HG02642 (cell line): ENCODE measurements around the gene TM2D1.
A peak's percentile ranks its signal among the peaks of the same experiment; 100 is the strongest.
"Not testable (repeated sequence)": the region's sequence is repeated elsewhere in the genome, so short reads cannot be mapped to it uniquely, and the experiment has no call there.

Experiments used
- ATAC-seq: cut with Tn5 transposase; IDR thresholded peaks from one replicate; pipeline ENCODE4 v1.9.1; 2021; ENCODE audit warnings: mild to moderate bottlenecking; ENCODE audit not compliant: unreplicated experiment, poor library complexity

The TM2D1 gene

GRCh38 chr1:61724813-61725694, at the start of gene TM2D1:
TSS of gene TM2D1 (minus strand) at chr1:61725141. CDS start at chr1:61725120, 21 bp downstream.
- peak; percentile 100 for ATAC-seq

- ATAC-seq = no peak
Observed at GRCh38 chr1:61770131-61770530, 45.2 kb upstream of the TM2D1 start.

GRCh38 chr1:61757950-61758349, 33.0 kb upstream of the TM2D1 start:
- ATAC-seq = no peak

GRCh38 chr1:61756773-61757172, 31.8 kb upstream of the TM2D1 start:
- no peak for ATAC-seq

- ATAC-seq = no peak
Observed at GRCh38 chr1:61754545-61754944, 29.6 kb upstream of the TM2D1 start.

- ATAC-seq = no peak
Observed at GRCh38 chr1:61753998-61754508, 29.1 kb upstream of the TM2D1 start.

- no peak for ATAC-seq
Observed at GRCh38 chr1:61752921-61753389, 28.0 kb upstream of the TM2D1 start.

- ATAC-seq = no peak
Observed at GRCh38 chr1:61749574-61749973, 24.6 kb upstream of the TM2D1 start.

GRCh38 chr1:61748566-61748965, 23.6 kb upstream of the TM2D1 start:
- no peak for ATAC-seq

- ATAC-seq = no peak
Observed at GRCh38 chr1:61746813-61747212, 21.9 kb upstream of the TM2D1 start.

- ATAC-seq = no peak
Observed at GRCh38 chr1:61743716-61744580, 19.0 kb upstream of the TM2D1 start.

- ATAC-seq = no peak
Observed at GRCh38 chr1:61743431-61743705, 18.4 kb upstream of the TM2D1 start.

GRCh38 chr1:61742620-61743430, 17.9 kb upstream of the TM2D1 start:
- peak; percentile 70 for ATAC-seq

- ATAC-seq = peak; percentile 84
Observed at GRCh38 chr1:61741711-61742619, 17.0 kb upstream of the TM2D1 start, which contains the start of gene PATJ. TSS of gene PATJ (plus strand) at chr1:61742480. CDS start at chr1:61762893, 20,413 bp downstream.

- ATAC-seq = no peak
Observed at GRCh38 chr1:61740751-61741700, 16.1 kb upstream of the TM2D1 start.

GRCh38 chr1:61732726-61733125, 7.8 kb upstream of the TM2D1 start:
- ATAC-seq = no peak

- not testable (repeated sequence) for ATAC-seq
Observed at GRCh38 chr1:61730679-61731078, 5.7 kb upstream of the TM2D1 start.

- no peak for ATAC-seq
Observed at GRCh38 chr1:61727544-61727943, 2.6 kb upstream of the TM2D1 start.
